ENCODE measurements around the gene RAB22A. TPM values are rescaled to one million over a fixed set of nuclear protein-coding genes. Genes with fewer than 3 reads are reported as not detected.
A peak's percentile ranks its signal among the peaks of the same experiment; 100 is the strongest.

Gene RAB22A
- total and polyA plus RNA-seq, 2 donors (not counting 3 experiments of a cell fraction or from before 2014, with no cell fraction given): 8.6 to 16.3 TPM

DNA sequence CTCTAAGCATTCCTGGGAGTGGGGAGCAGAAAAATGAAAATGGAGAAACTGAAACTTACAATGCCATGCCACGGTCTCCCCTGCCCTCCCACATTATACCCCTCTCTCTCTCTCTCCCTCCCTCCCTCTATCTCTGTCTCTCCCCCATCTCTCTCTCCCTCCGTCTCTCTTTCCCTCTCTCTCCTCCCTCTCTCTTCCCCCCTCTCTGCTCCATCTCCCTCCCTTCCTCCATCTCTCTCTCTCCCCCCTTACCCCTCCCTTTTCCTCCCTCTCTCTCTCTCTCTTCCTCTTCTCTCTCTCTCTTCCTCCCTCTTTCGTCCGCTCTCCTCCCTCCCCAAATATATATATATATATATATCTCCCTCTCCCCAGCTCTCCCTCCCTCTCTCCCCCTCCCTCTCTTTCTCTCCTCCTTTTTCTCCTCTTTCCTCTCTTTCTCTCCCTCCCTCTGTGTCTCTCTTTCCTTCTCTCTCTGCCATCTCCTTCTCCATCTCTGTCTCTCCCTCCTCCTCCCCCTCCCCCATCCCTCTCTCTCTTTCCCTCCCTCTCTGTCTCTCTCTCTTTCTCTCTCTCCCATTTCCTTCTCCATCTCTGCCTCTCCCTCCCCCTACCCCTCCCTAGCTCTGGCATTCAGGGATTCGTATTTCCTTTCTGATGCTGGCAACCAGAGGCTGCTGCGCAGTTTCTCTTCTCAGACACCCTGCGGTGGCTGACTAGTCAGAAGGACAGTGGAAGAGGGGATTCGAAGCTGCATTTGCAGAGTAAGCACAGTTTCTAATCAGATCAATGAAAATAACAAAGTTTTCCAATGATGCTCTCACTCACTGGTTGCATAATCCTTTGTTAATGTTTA lies 65.6 kb downstream of the RAB22A start:
- TF ChIP-seq CTCF (IDR thresholded peaks at IDR 0.05; ENCODE audit: extremely low read depth in 1 of 2, insufficient read depth in 1 of 2, low read depth in 1 of 2, low read length in 2 of 2) (no peak), MYC (IDR thresholded peaks at IDR 0.05; ENCODE audit: low read depth, low read length) (no peak), FOS (IDR thresholded peaks at IDR 0.05; ENCODE audit: borderline replicate concordance, insufficient read depth, low read length) (no peak), EZH2 (IDR thresholded peaks at IDR 0.05; ENCODE audit: borderline replicate concordance, low read depth, low read length, severe bottlenecking) (no peak), GATA2 (IDR thresholded peaks at IDR 0.05; ENCODE audit: insufficient read depth, insufficient read length, low read depth, low read length) (no peak), JUN (IDR thresholded peaks at IDR 0.05; ENCODE audit: borderline replicate concordance, insufficient read depth, insufficient read length, low read depth) (no peak), POLR2A (IDR thresholded peaks at IDR 0.05; ENCODE audit: low read depth, low read length) (no peak), POLR2AphosphoS5 (IDR thresholded peaks at IDR 0.05; ENCODE audit: insufficient read depth, low read depth, low read length) (no peak)
- TF ChIP-seq, protein P1, sequence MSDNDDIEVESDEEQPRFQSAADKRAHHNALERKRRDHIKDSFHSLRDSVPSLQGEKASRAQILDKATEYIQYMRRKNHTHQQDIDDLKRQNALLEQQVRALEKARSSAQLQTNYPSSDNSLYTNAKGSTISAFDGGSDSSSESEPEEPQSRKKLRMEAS (IDR thresholded peaks at IDR 0.05; ENCODE audit: insufficient read depth, insufficient read length): no peak
- Histone ChIP-seq H3K9ac (replicated peaks; ENCODE audit: extremely low read depth, insufficient read depth, low read length) (no peak overlapping the region), H3K27me3 (ENCODE audit: control insufficient read depth in 2 of 2, insufficient read depth in 2 of 2, low read length in 2 of 2) (no peaks in the 10 kb centered on the region), H3K27ac (ENCODE audit: insufficient read depth, low read depth, low read length) (no peak overlapping the region), H3K9me3 (replicated peaks; ENCODE audit: control insufficient read depth, insufficient read depth, low read length) (no peaks in the 10 kb centered on the region), H3K4me1 (ENCODE audit: control insufficient read depth, extremely low read depth, insufficient read depth, low read length) (no peaks in the 10 kb centered on the region), H3K4me2 (ENCODE audit: insufficient read depth, low read length) (no peak overlapping the region), H4K20me1 (replicated peaks; ENCODE audit: control insufficient read depth, extremely low read depth, insufficient read depth, low read length) (no peaks in the 10 kb centered on the region), H3K9me1 (replicated peaks; ENCODE audit: control insufficient read depth, extremely low read depth, insufficient read depth, low read length) (no peaks in the 10 kb centered on the region), H3K36me3 (ENCODE audit: control insufficient read depth in 2 of 2, extremely low read depth in 1 of 2, insufficient read depth in 2 of 2, low read length in 2 of 2) (no peaks in the 10 kb centered on the region), H3K4me3 (replicated peaks in 1 of 3; ENCODE audit: insufficient read depth in 1 of 3, low read depth in 1 of 3, low read length in 3 of 3) (no peak overlapping the region), H2AFZ (ENCODE audit: low read depth, low read length) (peak overlapping the region; percentile 4), H3K79me2 (ENCODE audit: control insufficient read depth, insufficient read depth, low read length) (no peaks in the 10 kb centered on the region)
- no peak for FAIRE-seq
- POLR2A ChIA-PET: no interaction called here
- dilution Hi-C loops (cut with MboI; ENCODE audit: extremely low pct_ligation_motif_present, low sequenced_read_pairs): no loop called here
- CTCF ChIA-PET: interaction anchor here (1.5 kb wide), 1 partner anchor 10 kb away, joined by 3 read pairs; no protein-coding TSS in a partner anchor
- peak; percentile 30 for DNase-seq (ENCODE audit: low read depth, low spot score)
- no TSS peak for BruUV-seq (replicated peaks)
- intact Hi-C loops (cut with micrococcal nuclease): no loop called here
